GM19023 (cell line): Measurements from ENCODE around the gene GAGE1.
"Not testable (repeated sequence)": the region's sequence is repeated elsewhere in the genome, so short reads cannot be mapped to it uniquely, and the experiment has no call there.

Experiments
- ATAC-seq: cut with Tn5 transposase; IDR thresholded peaks from one replicate; pipeline ENCODE4 v1.9.1; 2021; ENCODE audit warnings: mild to moderate bottlenecking, moderate library complexity; ENCODE audit not compliant: unreplicated experiment

GAGE1 gene

DNA sequence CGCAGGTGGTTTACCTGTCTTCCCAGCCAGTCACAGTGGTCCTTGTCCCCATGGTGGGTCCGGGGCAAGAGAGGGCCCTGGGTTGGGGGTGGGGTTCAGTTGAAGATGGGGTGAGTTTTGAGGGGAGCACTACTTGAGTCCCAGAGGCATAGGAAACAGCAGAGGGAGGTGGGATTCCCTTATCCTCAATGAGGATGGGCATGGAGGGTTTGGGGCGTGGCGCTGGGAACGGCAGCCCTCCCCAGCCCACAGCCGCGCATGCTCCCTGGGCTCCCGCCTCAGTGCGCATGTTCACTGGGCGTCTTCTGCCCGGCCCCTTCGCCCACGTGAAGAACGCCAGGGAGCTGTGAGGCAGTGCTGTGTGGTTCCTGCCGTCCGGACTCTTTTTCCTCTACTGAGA, at the start of gene GAGE1:
TSS of gene GAGE1 (plus strand) at position 301 of the 400 bp plus-strand sequence. CDS start 1,155 bp downstream, outside the sequence.
- not testable (repeated sequence) for ATAC-seq

DNA sequence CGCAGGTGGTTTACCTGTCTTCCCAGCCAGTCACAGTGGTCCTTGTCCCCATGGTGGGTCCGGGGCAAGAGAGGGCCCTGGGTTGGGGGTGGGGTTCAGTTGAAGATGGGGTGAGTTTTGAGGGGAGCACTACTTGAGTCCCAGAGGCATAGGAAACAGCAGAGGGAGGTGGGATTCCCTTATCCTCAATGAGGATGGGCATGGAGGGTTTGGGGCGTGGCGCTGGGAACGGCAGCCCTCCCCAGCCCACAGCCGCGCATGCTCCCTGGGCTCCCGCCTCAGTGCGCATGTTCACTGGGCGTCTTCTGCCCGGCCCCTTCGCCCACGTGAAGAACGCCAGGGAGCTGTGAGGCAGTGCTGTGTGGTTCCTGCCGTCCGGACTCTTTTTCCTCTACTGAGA, 47.8 kb upstream of the GAGE1 start, which contains the start of gene GAGE12E:
TSS of gene GAGE12E (plus strand) at position 301 of the 400 bp plus-strand sequence. CDS start 1,155 bp downstream, outside the sequence.
- ATAC-seq = not testable (repeated sequence)

DNA sequence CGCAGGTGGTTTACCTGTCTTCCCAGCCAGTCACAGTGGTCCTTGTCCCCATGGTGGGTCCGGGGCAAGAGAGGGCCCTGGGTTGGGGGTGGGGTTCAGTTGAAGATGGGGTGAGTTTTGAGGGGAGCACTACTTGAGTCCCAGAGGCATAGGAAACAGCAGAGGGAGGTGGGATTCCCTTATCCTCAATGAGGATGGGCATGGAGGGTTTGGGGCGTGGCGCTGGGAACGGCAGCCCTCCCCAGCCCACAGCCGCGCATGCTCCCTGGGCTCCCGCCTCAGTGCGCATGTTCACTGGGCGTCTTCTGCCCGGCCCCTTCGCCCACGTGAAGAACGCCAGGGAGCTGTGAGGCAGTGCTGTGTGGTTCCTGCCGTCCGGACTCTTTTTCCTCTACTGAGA, 38.3 kb upstream of the GAGE1 start, which contains the start of gene GAGE12F:
TSS of gene GAGE12F (plus strand) at position 301 of the 400 bp plus-strand sequence. CDS start 1,155 bp downstream, outside the sequence.
- ATAC-seq = not testable (repeated sequence)

DNA sequence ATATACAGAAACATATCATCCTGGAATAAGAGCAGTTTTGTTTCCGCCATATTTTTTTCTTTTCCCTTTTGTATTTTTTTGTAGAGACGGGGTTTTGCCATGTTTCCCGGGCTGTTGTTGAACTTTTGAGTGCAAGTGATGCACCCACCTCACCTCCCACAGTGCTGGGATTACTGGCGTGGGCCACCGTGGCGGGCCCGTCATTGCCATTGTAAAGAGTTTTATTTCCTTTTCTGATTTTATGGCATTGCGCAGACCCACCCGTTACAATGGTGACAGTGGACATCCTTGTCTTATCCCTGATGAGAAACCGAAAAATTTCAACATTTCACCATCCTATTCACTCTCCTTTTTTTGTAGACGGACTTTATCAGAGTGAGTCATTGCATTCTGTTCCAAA, 30.1 kb upstream of the GAGE1 start:
- ATAC-seq = not testable (repeated sequence)

DNA sequence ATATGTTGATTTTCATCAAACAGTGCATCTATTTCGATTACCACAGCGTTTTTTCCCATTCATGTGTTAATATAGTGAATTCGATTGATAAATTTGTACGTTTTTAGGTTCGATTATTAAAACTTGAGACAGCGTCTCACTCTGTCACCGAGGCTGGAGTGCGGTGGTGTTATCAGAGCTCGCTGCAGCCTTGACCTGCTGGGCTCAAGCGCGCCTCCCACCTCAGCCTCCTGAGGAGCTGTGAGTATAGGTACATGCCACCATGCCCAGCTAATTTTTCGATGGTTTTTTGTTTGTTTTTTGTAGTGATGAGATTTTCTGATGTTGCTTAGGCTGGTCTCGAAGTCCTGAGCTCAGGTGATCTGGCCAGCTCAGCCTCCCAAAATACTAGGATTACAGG, 29.7 kb upstream of the GAGE1 start:
- ATAC-seq = not testable (repeated sequence)

- not testable (repeated sequence) for ATAC-seq
Measured at GRCh38 chrX:49570100-49570499, 28.7 kb upstream of the GAGE1 start, which contains the start of gene GAGE12G. Gene GAGE12G, plus strand, starts transcription at chrX:49570400. Its CDS starts 1,155 bp downstream, at chrX:49571555.

- not testable (repeated sequence) for ATAC-seq
Measured at GRCh38 chrX:49579649-49580048, 19.2 kb upstream of the GAGE1 start, which contains the start of gene GAGE12H. Gene GAGE12H, plus strand, starts transcription at chrX:49579949. Its CDS starts 1,155 bp downstream, at chrX:49581104.

DNA sequence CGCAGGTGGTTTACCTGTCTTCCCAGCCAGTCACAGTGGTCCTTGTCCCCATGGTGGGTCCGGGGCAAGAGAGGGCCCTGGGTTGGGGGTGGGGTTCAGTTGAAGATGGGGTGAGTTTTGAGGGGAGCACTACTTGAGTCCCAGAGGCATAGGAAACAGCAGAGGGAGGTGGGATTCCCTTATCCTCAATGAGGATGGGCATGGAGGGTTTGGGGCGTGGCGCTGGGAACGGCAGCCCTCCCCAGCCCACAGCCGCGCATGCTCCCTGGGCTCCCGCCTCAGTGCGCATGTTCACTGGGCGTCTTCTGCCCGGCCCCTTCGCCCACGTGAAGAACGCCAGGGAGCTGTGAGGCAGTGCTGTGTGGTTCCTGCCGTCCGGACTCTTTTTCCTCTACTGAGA, 9.6 kb upstream of the GAGE1 start, which contains the start of gene GAGE2A:
TSS of gene GAGE2A (plus strand) at position 301 of the 400 bp plus-strand sequence. CDS start 1,155 bp downstream, outside the sequence.
- not testable (repeated sequence) for ATAC-seq

GRCh38 chrX:49589769-49590478, 8.9 kb upstream of the GAGE1 start:
- ATAC-seq = not testable (repeated sequence)

DNA sequence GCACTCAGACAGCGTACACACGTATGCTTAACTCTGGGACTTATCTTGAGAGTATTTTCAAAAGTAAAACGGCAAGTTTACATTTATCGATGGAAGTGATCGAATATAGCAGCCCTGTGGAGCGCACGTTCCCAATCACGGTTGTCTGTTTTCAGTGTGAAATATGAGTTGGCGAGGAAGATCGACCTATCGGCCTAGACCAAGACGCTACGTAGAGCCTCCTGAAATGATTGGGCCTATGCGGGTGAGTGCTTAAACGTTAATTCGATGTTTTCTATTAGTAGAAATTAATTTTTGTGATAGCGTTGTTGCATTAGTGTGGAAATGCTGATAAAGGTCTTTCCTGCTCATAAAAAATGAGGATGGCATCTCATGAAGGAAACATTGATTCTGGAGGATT, 8.3 kb upstream of the GAGE1 start:
- not testable (repeated sequence) for ATAC-seq

DNA sequence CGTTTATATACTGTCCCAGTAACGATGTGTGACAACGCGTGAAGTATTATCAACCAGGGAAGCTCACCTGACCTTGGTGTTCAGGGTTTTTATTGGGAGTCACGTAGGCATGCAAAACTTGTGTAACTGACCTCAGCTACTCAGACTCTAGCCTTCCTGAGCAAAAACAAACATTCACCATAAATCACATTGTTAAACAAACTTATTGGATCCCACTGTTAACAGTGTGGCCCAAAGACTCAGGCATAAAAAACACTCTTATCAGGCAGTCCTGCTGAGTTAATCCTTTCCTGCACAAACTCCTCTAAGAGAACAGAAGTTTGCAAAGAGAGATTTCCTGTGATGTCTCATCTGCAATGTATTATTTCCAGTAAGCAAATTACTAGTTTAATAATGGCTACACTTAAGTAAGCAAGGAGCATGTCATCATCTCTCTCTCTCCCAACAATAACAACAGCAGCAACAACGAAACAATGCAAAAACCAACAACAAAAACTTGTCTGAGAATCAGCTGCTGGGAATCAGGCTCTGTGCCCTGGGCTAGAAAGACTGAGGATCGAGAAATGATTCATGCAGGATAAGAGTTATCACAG, 12.0 kb downstream of the GAGE1 start:
- ATAC-seq = no peak

DNA sequence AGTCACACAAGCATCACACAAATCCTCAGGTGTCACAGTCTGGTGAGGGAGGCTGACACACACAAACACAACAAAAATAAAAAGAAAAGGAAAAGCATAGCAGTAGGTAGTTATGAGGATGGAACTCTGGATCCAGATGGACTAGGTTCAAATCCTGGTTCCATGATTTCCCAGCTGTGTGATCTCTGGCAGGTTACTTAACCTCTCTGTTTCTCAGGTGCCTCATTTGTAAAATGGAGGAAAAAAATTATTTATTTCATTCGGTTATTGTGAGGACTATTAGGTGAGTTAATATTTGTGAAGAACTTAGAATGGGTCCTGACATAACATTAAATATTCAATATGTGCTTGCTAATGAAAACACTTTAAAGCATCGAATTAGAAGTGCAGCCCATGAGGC, 19.8 kb downstream of the GAGE1 start:
- ATAC-seq = no peak

GRCh38 chrX:49627086-49627777, 28.4 kb downstream of the GAGE1 start:
- no peak for ATAC-seq

DNA sequence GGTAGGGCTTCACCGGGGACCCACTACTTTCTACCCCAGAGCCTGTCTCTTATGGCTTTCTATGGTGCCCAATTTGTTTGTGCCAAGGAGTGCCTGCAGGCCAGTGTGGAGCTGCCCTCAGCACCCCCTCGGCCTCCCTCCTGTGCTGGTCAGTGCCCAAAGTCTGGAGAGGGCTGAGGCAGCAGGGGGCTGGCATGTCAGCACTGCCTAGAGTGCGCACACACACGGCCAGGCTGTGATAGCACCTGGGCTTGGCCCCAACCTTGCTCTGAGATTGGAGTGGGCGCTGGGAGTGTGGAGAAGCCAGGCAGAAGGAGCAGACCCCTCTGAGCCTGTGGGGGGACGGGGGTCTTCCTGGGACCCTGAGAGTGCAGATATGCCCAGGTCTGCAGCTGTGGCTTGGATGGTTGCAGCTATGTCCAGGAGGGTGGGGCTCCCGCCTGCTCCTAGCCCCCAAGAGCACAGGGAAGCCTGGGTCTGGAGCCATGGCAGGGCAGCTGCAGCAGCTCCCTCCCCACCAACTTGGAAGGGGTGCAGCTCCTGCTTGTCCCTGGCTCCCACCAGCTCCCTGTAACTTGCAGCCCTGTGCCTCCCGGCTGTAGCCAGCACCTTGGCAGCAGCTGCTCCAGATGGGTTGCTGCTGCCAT, 46.3 kb downstream of the GAGE1 start:
- ATAC-seq = no peak

DNA sequence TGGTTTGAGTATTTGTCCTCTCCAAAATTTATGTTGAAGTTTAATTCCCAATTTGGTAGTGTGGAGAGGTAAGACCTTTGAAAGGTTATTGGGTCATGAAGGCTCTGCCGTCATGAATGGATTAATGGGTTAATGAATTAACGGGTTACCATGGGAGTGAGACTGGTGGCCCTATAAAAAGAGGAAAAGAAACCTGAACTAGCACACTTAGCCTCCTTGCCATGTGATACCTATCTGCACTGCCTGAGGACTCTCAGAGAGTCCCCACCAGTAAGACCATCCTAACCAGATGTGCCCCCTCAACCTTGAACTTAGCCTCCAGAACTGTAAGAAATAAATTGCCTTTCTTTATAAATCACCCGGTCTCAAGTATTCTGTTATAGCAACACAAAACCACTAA, 57.7 kb downstream of the GAGE1 start:
- no peak for ATAC-seq
